GM19468 (cell line): ENCODE results near the gene HYAL3.
"Not testable (repeated sequence)": the region's sequence is repeated elsewhere in the genome, so short reads cannot be mapped to it uniquely, and the experiment has no call there.

Source experiments
- ATAC-seq: cut with Tn5 transposase; IDR thresholded peaks from one replicate; pipeline ENCODE4 v1.9.1; 2021; ENCODE audit warnings: mild to moderate bottlenecking, moderate library complexity, moderate number of reproducible peaks; ENCODE audit not compliant: unreplicated experiment; ENCODE audit errors: extremely low read depth

Gene HYAL3

GRCh38 chr3:50293079-50293801 lies 6.0 kb downstream of the HYAL3 start:
- no peak for ATAC-seq

- peak; percentile 87 for ATAC-seq
Measured at GRCh38 chr3:50292159-50293078, 6.8 kb downstream of the HYAL3 start, which contains the start of gene IFRD2. TSS of gene IFRD2 (minus strand) at chr3:50292429. CDS start at chr3:50292274, 155 bp downstream.

GRCh38 chr3:50290161-50290641 lies 9.0 kb downstream of the HYAL3 start:
- ATAC-seq = no peak

- ATAC-seq = no peak
Measured at GRCh38 chr3:50289130-50289529, 10.1 kb downstream of the HYAL3 start.

- ATAC-seq = no peak
Measured at GRCh38 chr3:50288387-50289007, 10.7 kb downstream of the HYAL3 start.

GRCh38 chr3:50287262-50287661 lies 11.9 kb downstream of the HYAL3 start:
- no peak for ATAC-seq

- ATAC-seq = no peak
Measured at GRCh38 chr3:50286322-50287227, 12.6 kb downstream of the HYAL3 start.

- not testable (repeated sequence) for ATAC-seq
Measured at GRCh38 chr3:50284121-50284520, 15.1 kb downstream of the HYAL3 start.

- no peak for ATAC-seq
Measured at GRCh38 chr3:50279255-50280016, 19.8 kb downstream of the HYAL3 start.

GRCh38 chr3:50278880-50279224 lies 20.4 kb downstream of the HYAL3 start, which contains the start of gene LSMEM2:
TSS of gene LSMEM2 (plus strand) at chr3:50279087. CDS start at chr3:50279114, 27 bp downstream.
- ATAC-seq = no peak

- ATAC-seq = no peak
Measured at GRCh38 chr3:50278123-50278879, 20.9 kb downstream of the HYAL3 start.

- ATAC-seq = no peak
Measured at GRCh38 chr3:50276762-50277101, 22.5 kb downstream of the HYAL3 start.

- no peak for ATAC-seq
Measured at GRCh38 chr3:50275996-50276761, 23.0 kb downstream of the HYAL3 start.

GRCh38 chr3:50275141-50275995 lies 23.8 kb downstream of the HYAL3 start:
- no peak for ATAC-seq

- ATAC-seq = no peak
Measured at GRCh38 chr3:50274371-50275104, 24.7 kb downstream of the HYAL3 start.

GRCh38 chr3:50273689-50274065 lies 25.5 kb downstream of the HYAL3 start:
- ATAC-seq = no peak
